Stimulated activated CD8-positive, alpha-beta memory T cell treated with anti-CD3 and anti-CD28 coated beads, Interleukin-2, amount 100 ng/mL, for 1 hour (primary cell): ENCODE measurements around the gene KLHL7.
"Not testable (repeated sequence)": the region's sequence is repeated elsewhere in the genome, so short reads cannot be mapped to it uniquely, and the experiment has no call there.

Experiments
- DNase-seq, 2 donors: peaks; one replicate each; pipeline ENCODE4 v3.0.0-alpha.2; 2020; ENCODE audit warnings: low read depth in 2 of 2

KLHL7 gene

GRCh38 chr7:23214423-23214822 lies 108.8 kb downstream of the KLHL7 start:
- no peak for DNase-seq

GRCh38 chr7:23214938-23215337 lies 109.4 kb downstream of the KLHL7 start:
- no peak for DNase-seq

DNA sequence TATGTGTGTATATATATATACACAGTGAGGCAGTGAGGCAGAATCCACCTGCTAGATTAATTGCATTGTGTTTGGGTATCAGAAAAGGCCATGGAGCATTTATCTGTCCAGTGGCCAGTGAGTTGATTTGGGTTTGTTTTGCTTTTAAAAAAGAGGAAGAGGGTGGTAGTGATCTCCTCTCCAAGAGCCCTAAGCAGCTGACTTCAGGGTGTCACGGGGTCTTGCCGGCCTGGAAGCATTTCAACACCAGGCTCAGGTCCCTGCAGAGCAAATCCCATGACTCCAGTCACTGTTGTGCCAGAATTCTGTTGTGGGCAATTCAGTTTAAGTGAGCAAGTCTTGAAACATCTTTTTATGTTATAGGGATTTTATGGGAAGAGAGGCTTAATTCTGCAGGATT lies 110.4 kb downstream of the KLHL7 start:
- no peak for DNase-seq

DNA sequence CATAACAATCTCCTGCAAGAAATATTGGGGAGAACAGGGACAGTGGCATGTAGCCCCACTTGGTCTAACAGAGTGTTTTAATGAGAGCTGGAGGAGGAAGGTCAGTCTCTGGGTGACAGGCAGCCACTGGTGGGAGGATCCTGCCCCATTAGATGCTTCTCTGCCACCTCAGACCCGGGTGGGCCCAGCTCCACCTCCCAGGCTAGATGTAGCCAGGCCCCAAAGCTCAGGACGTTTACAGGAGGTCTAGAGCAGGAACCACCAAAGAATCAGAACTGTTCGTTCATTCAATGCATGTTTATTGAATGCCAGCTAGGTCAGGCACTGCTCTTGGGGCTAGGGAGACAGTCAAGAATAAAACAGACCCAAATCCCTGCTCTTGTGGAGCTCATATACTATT lies 112.6 kb downstream of the KLHL7 start:
- no peak for DNase-seq

GRCh38 chr7:23220690-23221305 lies 115.2 kb downstream of the KLHL7 start:
- no peak for DNase-seq

- DNase-seq: no peak
Observed at GRCh38 chr7:23222439-23223030, 117.0 kb downstream of the KLHL7 start.

DNA sequence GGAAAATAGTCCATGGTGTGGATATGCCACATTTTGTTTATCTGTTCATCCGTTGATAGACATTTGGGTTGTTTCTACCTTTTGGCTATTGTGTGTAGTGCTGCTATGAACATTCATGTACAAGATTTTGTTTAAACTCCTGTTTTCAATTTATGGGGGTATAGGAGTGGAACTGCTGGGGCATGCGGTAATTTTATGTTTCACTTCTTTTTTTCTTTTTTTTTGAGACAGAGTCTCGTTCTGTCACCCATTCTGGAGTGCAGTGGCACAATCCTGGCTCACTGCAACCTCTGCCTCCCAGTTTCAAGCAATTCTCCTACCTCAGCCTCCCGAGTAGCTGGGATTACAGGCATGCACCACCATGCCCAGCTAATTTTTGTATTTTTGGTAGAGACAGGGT lies 118.8 kb downstream of the KLHL7 start:
- not testable (repeated sequence) for DNase-seq

GRCh38 chr7:23226844-23227450 lies 121.4 kb downstream of the KLHL7 start:
- DNase-seq: no peak
